IPS-18c (cell line): Measurements from ENCODE around the gene VARS1.
"Not testable (repeated sequence)": the region's sequence is repeated elsewhere in the genome, so short reads cannot be mapped to it uniquely, and the experiment has no call there.

ENCODE experiments used
- H3K4me3 ChIP-seq: 2 replicates; pipeline ENCODE4 v1.7.0; 2013; ENCODE audit warnings: low read depth, mild to moderate bottlenecking, low read length, moderate library complexity; ENCODE audit not compliant: insufficient read depth
- H3K9me3 ChIP-seq: one replicate; pipeline ENCODE4 v1.6.1; 2013; ENCODE audit warnings: mild to moderate bottlenecking, low read length, moderate library complexity; ENCODE audit not compliant: control insufficient read depth, insufficient read depth

VARS1 gene

DNA sequence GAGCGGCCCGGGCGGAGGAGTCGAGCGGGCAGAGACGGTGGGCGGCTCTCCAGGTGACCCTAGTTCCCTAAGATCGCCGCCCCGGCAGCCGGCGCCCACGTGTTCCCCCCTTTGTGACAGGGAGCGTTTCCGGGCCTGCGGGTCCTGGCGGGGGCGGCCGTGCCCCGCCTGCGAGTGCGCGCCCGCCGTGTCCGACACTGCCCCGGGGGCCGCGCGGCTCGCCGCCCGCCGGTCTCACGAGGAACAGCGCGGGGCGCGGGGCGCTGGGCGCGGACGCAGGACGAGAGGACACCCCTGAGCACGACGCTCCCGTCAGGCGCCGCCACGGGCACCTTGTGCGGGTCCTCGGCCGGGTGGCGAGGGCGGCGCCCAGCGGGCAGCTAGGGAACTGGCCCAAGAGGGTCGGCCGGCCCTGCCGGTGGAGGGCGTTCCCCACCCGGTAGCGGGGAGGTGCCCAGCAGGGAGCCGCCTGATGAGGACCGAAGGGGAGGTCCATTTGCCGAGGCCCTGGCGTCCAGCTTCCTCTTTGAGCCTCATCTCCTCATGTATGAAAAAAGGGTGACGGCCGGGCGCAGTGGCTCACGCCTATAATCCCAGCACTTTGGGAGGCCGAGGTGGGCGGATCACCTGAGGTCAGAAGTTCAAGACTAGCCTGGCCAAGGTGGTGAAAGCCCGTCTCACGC is at the start of gene VARS1:
VARS1 (minus strand) TSS at position 137 of the 683 bp plus-strand sequence. CDS start 535 bp downstream, outside the sequence.
- no peaks in the 10 kb centered on the region for H3K9me3 ChIP-seq
- peak within 1 kb of the TSS; percentile 93 for H3K4me3 ChIP-seq

DNA sequence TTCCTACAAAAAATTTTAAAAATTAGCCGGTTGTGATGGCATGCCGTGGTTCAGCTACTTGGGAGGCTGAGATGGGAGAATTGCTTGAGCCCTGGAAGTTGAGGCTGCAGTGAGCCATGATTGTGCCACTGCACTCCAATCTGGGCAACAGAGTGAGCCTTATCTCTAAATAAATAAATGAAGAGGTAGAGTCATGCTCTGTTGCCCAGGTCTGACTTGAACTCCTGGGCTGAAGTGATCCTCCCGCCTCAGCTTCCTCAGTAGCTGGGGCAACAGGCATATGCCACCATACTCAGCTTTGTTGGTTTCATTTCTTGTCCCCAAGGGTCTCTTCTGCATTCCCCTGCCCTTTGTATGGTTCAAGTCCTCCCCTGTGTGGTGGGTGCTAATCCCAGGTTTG is 49.0 kb upstream of the VARS1 start:
- H3K4me3 ChIP-seq, result no peak overlapping the region
- H3K9me3 ChIP-seq, result peaks cover 5% of the 10 kb centered on the region

DNA sequence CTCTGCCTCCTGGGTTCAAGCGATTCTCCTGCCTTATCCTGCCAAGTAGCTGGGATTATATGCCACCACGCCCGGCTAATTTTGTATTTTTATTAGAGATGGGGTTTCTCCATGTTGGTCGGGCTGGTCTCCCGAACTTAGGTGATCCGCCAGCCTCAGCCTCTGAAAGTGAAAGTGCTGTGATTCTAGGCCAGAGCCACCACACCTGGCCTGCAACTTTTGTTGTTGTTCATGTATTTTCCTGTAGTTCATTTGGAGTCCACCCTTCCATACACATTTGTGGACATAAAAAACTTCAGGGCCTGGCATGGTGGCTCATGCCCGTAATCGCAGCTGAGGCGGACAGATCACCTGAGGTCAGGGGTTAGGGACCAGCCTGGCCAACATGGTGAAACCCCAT is 46.5 kb upstream of the VARS1 start:
- peaks cover 5% of the 10 kb centered on the region for H3K9me3 ChIP-seq
- no peak overlapping the region for H3K4me3 ChIP-seq

DNA sequence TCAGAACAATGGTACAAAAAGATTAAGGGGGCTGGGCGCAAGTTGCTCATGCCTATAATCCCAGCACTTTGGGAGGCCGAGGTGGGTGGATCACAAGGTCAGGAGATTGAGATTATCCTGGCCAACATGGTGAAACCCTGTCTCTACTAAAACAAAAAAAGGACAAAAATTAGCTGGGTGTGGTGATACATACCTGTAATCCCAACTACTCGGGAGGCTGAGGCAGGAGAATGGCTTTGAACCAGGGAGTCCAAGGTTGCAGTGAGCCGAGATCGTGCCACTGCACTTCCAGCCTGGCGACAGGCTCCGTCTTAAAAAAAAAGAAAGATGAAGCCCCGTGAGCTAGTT is 44.2 kb upstream of the VARS1 start:
- H3K9me3 ChIP-seq, result not testable (repeated sequence)

DNA sequence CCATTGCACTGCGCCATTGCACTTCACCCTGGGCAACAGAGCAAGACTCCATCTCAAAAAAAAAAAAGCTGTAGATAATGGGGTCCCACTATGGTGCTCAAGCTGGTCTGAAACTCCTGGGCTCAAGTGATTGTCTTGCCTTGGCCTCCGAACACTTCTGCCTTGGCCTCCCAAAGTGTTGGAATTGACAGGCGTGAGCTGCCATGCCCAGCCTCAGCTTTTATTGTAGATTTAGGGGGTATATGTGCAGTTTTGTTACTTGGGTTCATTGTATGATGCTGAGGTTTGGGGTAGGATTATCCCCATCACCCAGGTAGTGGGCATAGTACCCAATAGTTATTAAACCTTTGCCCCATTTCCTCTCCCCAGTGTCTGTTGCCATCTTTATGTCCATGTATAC is 43.4 kb upstream of the VARS1 start:
- peak overlapping the region; percentile 2; the same call in 1 of the 2 replicates for H3K4me3 ChIP-seq

More for the DNA sequence above, 44.2 kb upstream of the VARS1 start:
- H3K4me3 ChIP-seq, result not testable (repeated sequence)

DNA sequence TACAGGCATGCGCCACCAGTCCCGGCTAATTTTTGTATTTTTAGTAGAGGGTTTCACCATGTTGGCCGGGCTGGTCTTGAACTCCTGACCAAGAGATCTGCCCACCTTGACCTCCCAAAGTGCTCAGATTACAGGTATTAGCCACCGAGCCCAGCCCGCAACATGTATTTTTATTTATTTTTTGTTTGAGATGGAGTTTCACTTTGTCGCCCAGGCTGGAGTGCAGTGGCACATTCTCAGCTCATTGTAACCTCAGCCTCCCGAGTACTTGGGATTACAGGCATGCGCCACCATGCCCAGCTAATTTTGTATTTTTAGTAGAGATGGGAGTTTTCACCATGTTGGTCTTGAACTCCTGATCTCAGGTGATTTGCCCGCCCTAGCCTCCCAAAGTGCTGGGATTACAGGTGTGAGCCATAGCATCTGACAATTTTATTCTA is 42.6 kb upstream of the VARS1 start:
- H3K9me3 ChIP-seq, result not testable (repeated sequence)
- peak overlapping the region; percentile 99; the same call in 1 of the 2 replicates for H3K4me3 ChIP-seq

More for the DNA sequence above, 43.4 kb upstream of the VARS1 start:
- peaks cover 4% of the 10 kb centered on the region for H3K9me3 ChIP-seq

DNA sequence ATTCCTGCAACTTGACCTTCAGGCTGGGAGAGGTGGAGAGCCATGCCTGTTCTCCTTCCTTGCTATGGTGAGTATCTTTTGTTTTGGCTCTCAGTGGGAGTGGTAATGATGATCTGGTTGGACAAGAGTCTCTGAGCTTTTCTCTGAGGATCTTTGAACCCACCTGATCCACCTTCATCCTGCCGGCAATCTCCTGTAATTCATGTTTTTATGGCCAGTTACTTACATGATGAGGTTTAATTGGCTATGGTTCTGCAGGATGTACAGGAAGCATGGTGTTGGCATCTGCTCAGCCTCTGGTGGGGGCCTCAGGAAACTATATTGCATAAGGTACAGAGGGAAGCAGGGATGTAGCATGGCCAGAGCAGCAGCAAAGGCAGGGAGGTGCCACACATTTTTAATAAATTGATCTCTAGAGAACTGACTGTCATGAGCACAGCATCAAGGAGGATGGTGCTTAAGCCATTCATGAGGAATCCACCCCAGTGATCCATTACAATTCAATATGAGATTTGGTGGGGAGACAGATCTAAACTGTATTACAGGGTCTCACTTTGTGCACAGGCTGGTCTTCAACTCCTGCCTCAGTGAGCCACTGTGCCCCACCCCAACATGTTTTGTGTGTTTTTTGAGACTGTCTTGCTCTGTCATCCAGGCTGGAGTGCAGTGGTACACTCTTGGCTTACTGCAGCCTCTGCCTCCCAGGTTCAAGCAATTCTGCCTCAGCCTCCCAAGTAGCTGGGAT is 42.0 kb upstream of the VARS1 start:
- H3K4me3 ChIP-seq, result peak overlapping the region; percentile 99
- H3K9me3 ChIP-seq, result peaks cover 4% of the 10 kb centered on the region

DNA sequence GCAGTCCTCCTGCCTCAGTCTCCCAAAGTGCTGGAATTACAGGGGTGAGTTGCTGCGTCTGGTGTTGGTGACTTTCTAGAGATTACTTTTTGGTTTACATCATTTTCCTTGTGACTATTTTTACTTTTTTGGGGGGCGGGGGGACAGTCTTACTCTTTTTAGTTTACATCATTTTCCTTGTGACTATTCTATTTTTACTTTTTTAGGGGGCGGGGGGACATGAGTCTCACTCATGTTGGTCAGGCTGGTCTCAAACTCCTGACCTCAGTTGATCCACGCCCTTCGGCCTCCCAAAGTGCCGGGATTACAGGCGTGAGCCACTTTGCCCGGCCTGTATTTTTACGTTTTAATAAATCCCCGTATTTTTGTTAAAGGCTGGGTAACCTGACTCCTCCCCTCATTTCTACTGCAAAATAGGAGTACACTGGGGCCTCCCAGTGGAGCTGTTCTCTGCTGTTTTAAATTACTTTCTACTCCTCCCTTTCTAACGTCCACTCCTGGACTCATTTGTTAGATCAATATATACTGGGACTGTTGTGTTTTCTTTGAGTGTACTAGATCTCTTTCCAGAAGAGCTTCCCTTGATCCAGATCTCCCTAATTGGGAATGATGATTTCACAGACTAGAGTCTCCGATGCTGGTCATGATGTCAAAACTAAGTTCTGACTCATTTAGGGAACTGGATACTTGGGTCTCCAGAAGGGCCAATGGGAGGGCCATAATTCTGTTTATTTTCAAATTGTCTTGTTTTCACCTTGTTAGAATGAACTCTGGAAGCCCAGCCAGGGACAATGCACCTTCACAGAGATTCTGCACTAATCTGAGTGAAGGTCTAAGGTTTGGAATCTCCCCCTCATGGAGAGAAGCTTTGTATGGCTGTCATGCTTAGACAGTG is 41.2 kb upstream of the VARS1 start:
- peak overlapping the region; percentile 99 for H3K4me3 ChIP-seq
- peaks cover 4% of the 10 kb centered on the region for H3K9me3 ChIP-seq

DNA sequence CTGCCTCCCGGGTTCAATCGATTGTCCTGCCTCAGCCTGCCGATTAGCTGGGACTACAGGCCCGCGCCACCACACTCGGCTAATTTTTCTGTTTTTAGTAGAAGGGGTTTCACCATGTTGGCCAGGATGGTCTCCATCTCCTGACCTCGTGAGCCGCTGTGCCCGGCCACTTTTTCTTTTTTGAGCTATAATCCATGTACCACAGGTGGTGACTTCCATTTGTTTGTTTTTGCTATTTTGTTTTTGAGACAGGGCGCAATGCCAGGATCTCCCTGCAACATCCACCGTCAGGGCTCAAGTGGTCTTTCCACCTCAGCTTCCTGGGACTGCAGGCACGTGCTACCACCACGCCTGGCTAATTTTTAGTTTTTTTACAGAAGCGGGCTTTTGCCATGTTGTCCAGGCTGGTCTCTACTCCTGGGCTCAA is 40.5 kb upstream of the VARS1 start:
- peak overlapping the region; percentile 99 for H3K4me3 ChIP-seq
- peaks cover 4% of the 10 kb centered on the region for H3K9me3 ChIP-seq

DNA sequence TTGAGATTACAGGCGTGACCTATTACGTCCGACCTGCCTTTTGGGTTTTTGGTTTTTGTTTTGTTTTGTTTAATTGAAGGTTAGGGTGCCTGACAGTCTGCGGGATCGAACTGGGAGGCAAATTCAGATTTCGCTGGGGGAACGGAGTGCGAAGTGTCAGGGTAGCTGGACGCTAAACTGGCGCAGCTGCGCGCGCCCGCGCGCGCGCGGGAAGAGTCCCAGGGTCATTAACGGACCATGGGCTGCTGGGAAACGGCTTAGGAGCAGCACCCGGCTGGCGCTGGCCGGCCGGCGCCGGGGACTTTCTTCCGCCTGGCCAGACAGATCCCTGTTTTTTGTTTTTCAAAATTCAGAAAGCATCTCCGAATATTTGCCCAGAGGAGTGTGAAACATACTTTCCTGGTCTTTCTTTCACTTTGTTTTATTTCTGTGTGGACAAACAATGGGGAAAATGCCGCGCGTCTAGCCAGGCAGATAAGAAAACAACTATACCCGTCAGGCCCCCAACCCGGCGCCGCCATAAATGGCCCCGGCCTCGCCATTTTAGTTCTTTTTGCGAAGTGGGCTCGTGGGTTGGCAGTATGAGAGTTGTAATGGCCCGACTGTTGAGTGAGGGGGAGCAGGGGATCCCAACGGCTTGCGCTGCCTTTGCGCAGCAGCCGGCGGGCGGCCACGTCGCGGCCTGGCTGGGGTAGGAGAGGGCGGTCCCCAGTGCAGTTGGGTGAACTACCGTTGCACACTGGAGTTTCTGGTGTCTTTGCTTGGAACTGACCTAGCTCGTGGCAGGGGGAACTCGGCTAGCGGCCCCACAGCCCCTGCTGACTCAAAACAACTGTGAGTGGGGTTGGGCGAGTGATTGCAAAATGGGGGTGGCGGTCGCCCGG is 39.1 kb upstream of the VARS1 start:
- peak overlapping the region; percentile 99 for H3K4me3 ChIP-seq
- peaks cover 4% of the 10 kb centered on the region for H3K9me3 ChIP-seq

DNA sequence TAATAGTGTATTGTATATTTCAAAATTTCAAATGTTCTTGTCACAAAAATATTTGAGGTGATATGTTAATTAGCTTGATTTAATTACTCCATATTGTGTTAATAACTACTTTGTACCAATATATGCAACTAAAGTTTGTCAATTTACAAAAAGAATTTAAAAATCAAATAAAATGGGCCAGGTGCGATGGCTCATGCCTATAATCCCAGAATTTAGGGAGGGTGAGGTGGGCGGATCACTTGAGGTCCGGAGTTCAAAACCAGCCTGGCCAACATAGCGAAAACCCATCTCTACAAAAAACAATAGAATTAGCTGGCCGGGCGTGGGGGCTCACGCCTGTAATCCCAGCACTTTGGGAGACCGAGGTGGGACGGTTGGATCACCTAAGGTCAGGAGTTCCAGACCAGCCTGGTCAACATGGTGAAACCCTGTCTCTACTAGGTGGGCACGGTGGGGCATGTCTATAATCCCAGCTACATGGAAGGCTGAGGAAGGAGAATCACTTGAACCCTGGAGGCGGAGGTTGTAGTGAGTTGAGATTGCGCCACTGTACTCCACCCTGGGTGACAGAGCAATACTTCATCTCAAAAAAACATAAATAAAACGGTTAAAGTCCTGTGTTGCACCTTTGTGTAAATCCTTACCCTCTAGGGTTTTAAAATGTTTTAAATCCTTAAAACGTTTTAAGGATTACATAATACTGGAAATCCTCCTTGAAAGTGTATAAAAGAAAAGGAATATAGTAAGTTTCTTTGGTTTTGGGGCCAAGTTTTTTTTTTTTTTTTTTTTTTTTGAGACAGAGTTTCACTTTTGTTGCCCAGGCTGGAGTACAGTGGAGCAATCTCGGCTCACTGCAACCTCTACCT is 36.0 kb upstream of the VARS1 start:
- Histone ChIP-seq H3K4me3 (no peak overlapping the region), H3K9me3 (peaks cover 4% of the 10 kb centered on the region)

DNA sequence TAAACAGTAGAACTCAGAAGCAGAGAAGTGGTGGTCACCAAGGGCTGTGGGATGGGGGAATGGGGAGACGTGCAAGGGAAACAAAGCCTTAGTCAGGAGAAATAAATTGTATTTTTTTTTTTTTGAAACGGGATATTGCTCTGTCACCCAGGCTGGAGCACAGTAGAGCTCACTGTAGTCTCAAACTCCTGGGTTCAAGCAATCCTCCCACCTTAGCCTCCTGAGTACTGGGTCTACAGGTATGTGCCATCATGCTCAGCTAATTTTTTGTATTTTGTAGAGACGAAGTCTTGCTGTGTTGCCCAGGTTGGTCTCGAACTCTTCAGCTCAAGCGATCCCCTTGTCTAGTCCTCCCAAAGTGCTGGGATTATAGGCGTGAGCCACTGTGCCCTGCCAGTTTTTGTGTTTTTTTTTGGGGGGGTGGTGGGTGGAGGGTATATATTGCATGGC is 35.4 kb upstream of the VARS1 start:
- peak overlapping the region; percentile 57 for H3K4me3 ChIP-seq
- H3K9me3 ChIP-seq, result peaks cover 4% of the 10 kb centered on the region

DNA sequence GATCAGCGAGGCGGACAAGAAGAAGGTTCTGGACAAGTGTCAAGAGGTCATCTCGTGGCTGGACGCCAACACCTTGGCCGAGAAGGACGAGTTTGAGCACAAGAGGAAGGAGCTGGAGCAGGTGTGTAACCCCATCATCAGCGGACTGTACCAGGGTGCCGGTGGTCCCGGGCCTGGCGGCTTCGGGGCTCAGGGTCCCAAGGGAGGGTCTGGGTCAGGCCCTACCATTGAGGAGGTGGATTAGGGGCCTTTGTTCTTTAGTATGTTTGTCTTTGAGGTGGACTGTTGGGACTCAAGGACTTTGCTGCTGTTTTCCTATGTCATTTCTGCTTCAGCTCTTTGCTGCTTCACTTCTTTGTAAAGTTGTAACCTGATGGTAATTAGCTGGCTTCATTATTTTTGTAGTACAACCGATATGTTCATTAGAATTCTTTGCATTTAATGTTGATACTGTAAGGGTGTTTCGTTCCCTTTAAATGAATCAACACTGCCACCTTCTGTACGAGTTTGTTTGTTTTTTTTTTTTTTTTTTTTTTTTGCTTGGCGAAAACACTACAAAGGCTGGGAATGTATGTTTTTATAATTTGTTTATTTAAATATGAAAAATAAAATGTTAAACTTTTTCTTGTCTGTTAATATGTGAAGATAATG is 34.2 kb upstream of the VARS1 start:
- H3K4me3 ChIP-seq, result peak overlapping the region; percentile 57
- H3K9me3 ChIP-seq, result no peaks in the 10 kb centered on the region

DNA sequence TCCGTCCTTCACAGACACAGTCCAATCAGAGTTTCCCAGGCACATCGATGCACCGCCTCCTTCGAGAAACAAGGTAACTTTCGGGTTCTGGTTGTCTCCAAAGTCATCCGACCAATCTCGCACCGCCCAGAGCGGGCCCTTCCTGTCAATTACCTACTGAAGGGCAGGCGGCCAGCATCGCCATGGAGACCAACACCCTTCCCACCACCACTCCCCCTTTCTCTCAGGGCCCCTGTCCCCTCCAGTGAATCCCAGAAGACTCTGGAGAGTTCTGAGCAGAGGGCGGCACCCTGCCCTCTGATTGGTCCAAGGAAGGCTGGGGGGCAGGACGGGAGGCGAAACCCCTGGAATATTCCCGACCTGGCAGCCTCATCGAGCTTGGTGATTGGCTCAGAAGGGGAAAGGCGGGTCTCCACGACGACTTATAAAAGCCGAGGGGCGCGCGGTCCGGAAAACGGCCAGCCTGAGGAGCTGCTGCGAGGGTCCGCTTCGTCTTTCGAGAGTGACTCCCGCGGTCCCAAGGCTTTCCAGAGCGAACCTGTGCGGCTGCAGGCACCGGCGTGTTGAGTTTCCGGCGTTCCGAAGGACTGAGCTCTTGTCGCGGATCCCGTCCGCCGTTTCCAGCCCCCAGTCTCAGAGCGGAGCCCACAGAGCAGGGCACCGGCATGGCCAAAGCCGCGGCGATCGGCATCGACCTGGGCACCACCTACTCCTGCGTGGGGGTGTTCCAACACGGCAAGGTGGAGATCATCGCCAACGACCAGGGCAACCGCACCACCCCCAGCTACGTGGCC is 31.9 kb upstream of the VARS1 start, which contains the start of gene HSPA1B:
HSPA1B (plus strand) TSS at position 453 of the 794 bp plus-strand sequence; CDS start at position 666, 213 bp downstream.
- Histone ChIP-seq H3K9me3 (no peaks in the 10 kb centered on the region), H3K4me3 (peak within 1 kb of the TSS; percentile 77)
